GM21390 (cell line): ENCODE measurements around the gene C2orf66.

ENCODE experiments used
- ATAC-seq: cut with Tn5 transposase; IDR thresholded peaks from one replicate; pipeline ENCODE4 v1.9.1; 2021; ENCODE audit not compliant: unreplicated experiment

C2orf66 gene

DNA sequence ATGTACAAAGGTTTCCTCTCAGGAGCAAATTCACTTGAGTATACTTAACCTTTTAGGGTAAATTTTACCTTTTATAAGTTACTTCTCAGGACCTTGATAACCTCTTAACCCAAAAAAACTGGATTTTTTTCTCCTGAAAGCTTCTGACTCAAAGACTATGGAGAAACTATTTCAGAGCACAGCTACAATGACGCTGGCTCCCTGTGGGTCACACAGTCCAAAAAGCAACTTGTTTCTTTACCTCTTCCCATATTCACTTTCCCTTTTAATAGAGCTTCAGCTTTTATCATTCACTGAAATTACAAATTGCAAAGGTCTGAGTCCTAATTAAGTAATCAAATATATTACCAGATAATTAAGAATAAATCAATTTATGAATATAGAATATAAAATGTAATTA, 42.1 kb downstream of the C2orf66 start:
- no peak for ATAC-seq

DNA sequence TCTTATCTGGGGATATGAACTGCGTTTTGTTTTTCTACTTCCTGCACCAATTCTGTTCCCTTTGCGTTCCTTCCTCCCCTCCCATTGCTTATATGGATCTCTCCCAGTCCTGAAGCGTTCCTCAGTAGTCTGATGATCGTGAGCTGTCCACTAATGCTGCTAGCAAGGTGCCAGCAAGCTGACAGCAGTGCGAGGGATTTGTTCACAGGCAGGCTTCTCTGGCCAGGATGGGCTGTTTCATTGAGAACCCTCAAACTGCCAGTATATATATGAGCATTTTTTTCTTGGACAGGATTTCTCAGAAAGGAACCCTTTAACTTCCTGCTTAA, 49.8 kb downstream of the C2orf66 start:
- no peak for ATAC-seq

DNA sequence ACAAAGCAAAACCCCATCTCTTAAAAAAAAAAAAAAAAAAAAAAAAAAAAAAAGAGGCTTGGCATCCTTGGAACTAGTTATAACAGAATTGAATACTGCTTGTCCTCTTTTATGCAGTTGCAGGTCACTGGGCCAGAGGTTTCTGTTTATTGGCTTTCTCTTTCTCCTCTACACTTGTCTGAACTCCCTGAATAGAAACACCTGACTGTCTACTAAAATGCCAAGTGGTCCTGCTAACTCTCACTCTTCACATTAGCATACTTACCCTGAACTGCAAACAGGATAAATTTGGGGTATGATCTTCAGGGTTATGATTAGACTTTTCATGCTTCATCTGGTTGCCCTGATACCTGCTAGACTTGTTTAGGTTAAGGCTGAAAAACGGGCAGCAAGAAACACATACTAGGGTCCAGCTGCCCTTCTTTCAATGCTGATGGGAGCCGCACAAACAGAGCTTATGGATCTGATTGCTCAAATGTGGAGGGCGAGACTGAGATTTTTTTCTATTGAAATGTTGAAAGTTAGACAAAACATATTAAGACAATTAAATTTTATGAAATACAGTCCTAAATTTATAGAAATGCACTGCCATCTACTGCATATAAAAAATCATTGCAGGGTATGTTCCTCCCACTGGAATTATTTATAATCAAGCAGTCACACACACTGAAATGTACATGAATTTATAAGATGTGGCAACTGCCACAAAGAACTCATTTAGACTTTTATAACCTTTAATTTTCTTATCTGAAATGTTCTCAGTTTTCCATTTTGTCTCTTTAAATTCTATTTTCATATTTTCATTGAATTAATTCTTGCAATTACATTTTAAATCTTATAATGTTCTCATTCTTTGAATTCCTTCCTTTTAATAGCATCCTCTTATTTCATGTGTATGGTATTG, 50.4 kb downstream of the C2orf66 start:
- no peak for ATAC-seq
